Choroid plexus epithelial cell (primary cell): ENCODE data around the gene ARHGAP24.

Source experiments
- DNase-seq: peaks from one replicate; pipeline ENCODE4 v3.0.0-alpha.2; 2010; ENCODE audit warnings: low read depth
- H3K4me3 ChIP-seq: 2 replicates; pipeline ENCODE4 v1.5.1; 2011; ENCODE audit warnings: low read depth, mild to moderate bottlenecking, control low read depth, low read length, moderate library complexity
- TF ChIP-seq, protein P1 (sequence below): conservative IDR thresholded peaks from 2 replicates; pipeline ENCODE4 v1.5.1; 2011; ENCODE audit warnings: low read depth, mild to moderate bottlenecking, control low read depth, inconsistent platforms, low read length, moderate library complexity

The ARHGAP24 gene

GRCh38 chr4:85993641-85994040, 518.7 kb downstream of the ARHGAP24 start:
- DNase-seq = no peak
- no peak overlapping the region for H3K4me3 ChIP-seq
- TF ChIP-seq, protein P1, sequence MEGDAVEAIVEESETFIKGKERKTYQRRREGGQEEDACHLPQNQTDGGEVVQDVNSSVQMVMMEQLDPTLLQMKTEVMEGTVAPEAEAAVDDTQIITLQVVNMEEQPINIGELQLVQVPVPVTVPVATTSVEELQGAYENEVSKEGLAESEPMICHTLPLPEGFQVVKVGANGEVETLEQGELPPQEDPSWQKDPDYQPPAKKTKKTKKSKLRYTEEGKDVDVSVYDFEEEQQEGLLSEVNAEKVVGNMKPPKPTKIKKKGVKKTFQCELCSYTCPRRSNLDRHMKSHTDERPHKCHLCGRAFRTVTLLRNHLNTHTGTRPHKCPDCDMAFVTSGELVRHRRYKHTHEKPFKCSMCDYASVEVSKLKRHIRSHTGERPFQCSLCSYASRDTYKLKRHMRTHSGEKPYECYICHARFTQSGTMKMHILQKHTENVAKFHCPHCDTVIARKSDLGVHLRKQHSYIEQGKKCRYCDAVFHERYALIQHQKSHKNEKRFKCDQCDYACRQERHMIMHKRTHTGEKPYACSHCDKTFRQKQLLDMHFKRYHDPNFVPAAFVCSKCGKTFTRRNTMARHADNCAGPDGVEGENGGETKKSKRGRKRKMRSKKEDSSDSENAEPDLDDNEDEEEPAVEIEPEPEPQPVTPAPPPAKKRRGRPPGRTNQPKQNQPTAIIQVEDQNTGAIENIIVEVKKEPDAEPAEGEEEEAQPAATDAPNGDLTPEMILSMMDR = no peak

- H3K4me3 ChIP-seq = no peak overlapping the region
- TF ChIP-seq, protein P1 = no peak
- no peak for DNase-seq
These were observed 519.6 kb downstream of the ARHGAP24 start for GRCh38 chr4:85994576-85994975.

DNA sequence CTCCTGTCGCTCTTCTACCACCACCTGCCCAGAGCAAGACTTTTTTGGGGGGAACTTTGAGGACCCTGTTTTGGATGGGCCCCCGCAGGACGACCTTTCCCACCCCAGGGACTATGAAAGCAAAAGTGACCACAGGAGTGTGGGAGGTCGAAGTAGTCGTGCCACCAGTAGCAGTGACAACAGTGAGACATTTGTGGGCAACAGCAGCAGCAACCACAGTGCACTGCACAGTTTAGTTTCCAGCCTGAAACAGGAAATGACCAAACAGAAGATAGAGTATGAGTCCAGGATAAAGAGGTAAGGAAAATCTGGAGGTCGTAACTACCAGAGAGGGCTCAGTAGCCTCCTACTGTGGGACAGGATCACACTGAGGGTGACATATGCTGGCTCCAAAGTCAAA, 520.4 kb downstream of the ARHGAP24 start:
- TF ChIP-seq, protein P1 = no peak
- H3K4me3 ChIP-seq = no peak overlapping the region
- no peak for DNase-seq

GRCh38 chr4:86001591-86001990, 526.6 kb downstream of the ARHGAP24 start:
- H3K4me3 ChIP-seq = no peak overlapping the region
- TF ChIP-seq, protein P1 = no peak
- DNase-seq = no peak

GRCh38 chr4:86004030-86004429, 529.1 kb downstream of the ARHGAP24 start:
- DNase-seq = no peak
- H3K4me3 ChIP-seq = no peak overlapping the region
- TF ChIP-seq, protein P1 = no peak

DNA sequence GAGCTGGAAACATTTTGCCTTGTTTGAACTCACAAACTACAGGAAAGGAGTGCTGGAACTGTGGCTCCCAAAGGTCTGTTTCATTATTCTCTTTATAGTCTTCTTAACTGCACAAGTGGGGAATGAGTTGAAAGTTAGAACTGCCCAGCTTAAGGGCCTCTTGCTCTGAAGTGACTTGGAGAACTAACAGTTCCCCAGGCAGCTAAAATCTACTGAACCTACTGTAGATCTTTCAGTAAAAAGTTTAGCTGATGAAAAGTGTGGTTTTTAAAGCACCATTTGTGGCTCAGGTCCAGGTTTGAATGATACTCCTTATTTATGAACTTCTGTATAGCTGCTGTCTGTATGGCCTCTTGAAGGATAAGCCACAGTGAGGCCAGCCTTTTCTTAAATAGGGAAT, 531.1 kb downstream of the ARHGAP24 start:
- H3K4me3 ChIP-seq = no peak overlapping the region
- DNase-seq = no peak
- TF ChIP-seq, protein P1 = no peak

- no peak overlapping the region for H3K4me3 ChIP-seq
- DNase-seq = no peak
- TF ChIP-seq, protein P1 = no peak
These were observed 532.1 kb downstream of the ARHGAP24 start for GRCh38 chr4:86007042-86007441.
